K562 (cell line): Measurements from ENCODE around the gene TSC22D1. TPM values are rescaled to one million over a fixed set of nuclear protein-coding genes. Genes with fewer than 3 reads are reported as not detected.
A peak's percentile ranks its signal among the peaks of the same experiment; 100 is the strongest.

Experiments used
- ATAC-seq: fragments of 200-7000 bp; cut with Tn5 transposase; 3 replicates; pipeline ENCODE4 v1.9.1; 2020; ENCODE audit warnings: moderate library complexity
- BruUV-seq: library from RNA; stranded (reverse); fragments of 400-500 nt; replicated peaks from 2 replicates; lab custom pipeline; 2021; lab: Mats Ljungman, UMichigan
- CTCF ChIA-PET: fragments of 300-600 bp; formaldehyde crosslinking; extraction: SDS; loops from one replicate; lab custom pipeline; 2021; ENCODE audit warnings: low intra/inter-chr PET ratio; lab: Yijun Ruan, JAX
- POLR2A ChIA-PET: fragments of 300-600, 350-650 bp; sonication (Branson Sonifier 250); formaldehyde crosslinking; extraction: SDS; loops from one replicate; lab custom pipeline; 2021; ENCODE audit warnings: antibody characterized with exemption, inconsistent platforms; lab: Yijun Ruan, JAX
- DNase-seq, 4 experiments: peaks; one replicate each; pipeline versions ENCODE4 v3.0.0 to v3.0.0-alpha.2; 2011 to 2018; ENCODE audit warnings: low spot score in 3 of 4, mixed read lengths in 3 of 4; ENCODE audit errors: extremely low read depth in 1 of 4
- FAIRE-seq: peaks from 2 replicates; lab custom pipeline; 2011; peaks lifted over from hg19 to GRCh38; lab: Jason Lieb, UNC
- H2AFZ ChIP-seq: 2 replicates; pipeline ENCODE4 v1.6.0; 2011; ENCODE audit warnings: low read depth, low read length, control low read depth, inconsistent platforms
- H3K27ac ChIP-seq: fragments of 200-600 bp; 3 replicates; pipeline ENCODE4 v1.8.0; 2011; ENCODE audit warnings: low read depth, mild to moderate bottlenecking, control low read depth, inconsistent platforms, low read length, moderate library complexity, mixed read lengths; ENCODE audit errors: extremely low read depth
- H3K27me3 ChIP-seq, 2 experiments: fragments of 300-600 bp in 1 of 2; 2 replicates in 1 of 2; 3 replicates in 1 of 2; pipeline versions ENCODE4 v1.6.0 to v1.8.0; 2011; ENCODE audit warnings: inconsistent platforms in 2 of 2, low read length in 2 of 2, mild to moderate bottlenecking in 1 of 2, mixed read lengths in 1 of 2, moderate library complexity in 1 of 2; ENCODE audit not compliant: control insufficient read depth in 2 of 2, insufficient read depth in 2 of 2
- H3K36me3 ChIP-seq: fragments of 300-600 bp; 3 replicates; pipeline ENCODE4 v1.8.0; 2011; ENCODE audit warnings: mild to moderate bottlenecking, low read length, inconsistent platforms; ENCODE audit not compliant: control insufficient read depth, insufficient read depth
- H3K4me1 ChIP-seq, 2 experiments: fragments of 200-600 bp in 1 of 2; replicated peaks in 1 of 2; 2 replicates in 1 of 2; 3 replicates in 1 of 2; pipeline versions ENCODE4 v1.5.1 to v1.8.0; 2011; ENCODE audit warnings: inconsistent platforms in 2 of 2, low read length in 2 of 2, mild to moderate bottlenecking in 1 of 2, mixed read lengths in 1 of 2, moderate library complexity in 1 of 2; ENCODE audit not compliant: control insufficient read depth in 2 of 2, insufficient read depth in 2 of 2
- H3K4me2 ChIP-seq: 2 replicates; pipeline ENCODE4 v1.6.1; 2011; ENCODE audit warnings: low read length, control low read depth, inconsistent platforms, mixed read lengths; ENCODE audit not compliant: insufficient read depth
- H3K4me3 ChIP-seq: fragments of 200-600 bp; sonication (generic), shearing (Covaris generic); 2 replicates; pipeline ENCODE4 v1.5.1; 2016; ENCODE audit warnings: control low read depth, inconsistent platforms
- H3K79me2 ChIP-seq: fragments of 200-600 bp; 3 replicates; pipeline ENCODE4 v1.8.0; 2011; ENCODE audit warnings: low read length, inconsistent platforms; ENCODE audit not compliant: control insufficient read depth, insufficient read depth
- H3K9ac ChIP-seq, 2 experiments: 2 replicates each; pipeline versions ENCODE4 v1.6.0 to v1.6.1; 2011; ENCODE audit warnings: low read depth in 2 of 2, low read length in 2 of 2, control low read depth in 1 of 2, inconsistent platforms in 1 of 2, mild to moderate bottlenecking in 1 of 2, mixed read lengths in 1 of 2; ENCODE audit not compliant: insufficient read depth in 1 of 2
- H3K9me1 ChIP-seq: one replicate; pipeline ENCODE4 v1.6.0; 2011; ENCODE audit warnings: inconsistent platforms, mild to moderate bottlenecking, low read length, moderate library complexity; ENCODE audit not compliant: control insufficient read depth, insufficient read depth
- H3K9me3 ChIP-seq: replicated peaks from 2 replicates; pipeline ENCODE4 v1.5.1; 2011; ENCODE audit warnings: low read depth, low read length, inconsistent platforms; ENCODE audit not compliant: control insufficient read depth, insufficient read depth
- H4K20me1 ChIP-seq: replicated peaks from 2 replicates; pipeline ENCODE4 v1.6.1; 2011; ENCODE audit warnings: low read length, inconsistent platforms, mixed read lengths; ENCODE audit not compliant: control insufficient read depth, insufficient read depth
- BCOR ChIP-seq: fragments of 450-650 bp; IDR thresholded peaks from 2 replicates; pipeline ENCODE4 v1.6.1; 2016
- CUX1 ChIP-seq: fragments of 200-800 bp; sonication (Bioruptor generic); IDR thresholded peaks from 2 replicates; pipeline ENCODE4 v1.6.1; 2016; ENCODE audit warnings: missing genetic modification characterization, missing compliant biosample characterization
- HDAC1 ChIP-seq, 2 experiments: fragments of 450-650 bp; IDR thresholded peaks; 2 replicates each; pipeline ENCODE4 v1.6.1; 2016 to 2017; ENCODE audit warnings: inconsistent platforms in 1 of 2, mild to moderate bottlenecking in 1 of 2, moderate library complexity in 1 of 2
- HDAC2 ChIP-seq: fragments of 450-650 bp; IDR thresholded peaks from 2 replicates; pipeline ENCODE4 v1.6.1; 2016; ENCODE audit warnings: mild to moderate bottlenecking
- HDAC3 ChIP-seq: fragments of 450-650 bp; IDR thresholded peaks from 2 replicates; pipeline ENCODE4 v1.6.1; 2018; ENCODE audit warnings: borderline replicate concordance, mild to moderate bottlenecking, moderate library complexity; ENCODE audit not compliant: partially characterized antibody
- KLF10 ChIP-seq: fragments of 250-450 bp; sonication (Bioruptor Pico); IDR thresholded peaks from 2 replicates; pipeline ENCODE4 v1.6.1; 2021; ENCODE audit warnings: matching md5 sums
- MTA2 ChIP-seq: fragments of 450-650 bp; IDR thresholded peaks from 2 replicates; pipeline ENCODE4 v1.6.1; 2016; ENCODE audit warnings: low read depth
- PML ChIP-seq: IDR thresholded peaks from 2 replicates; pipeline ENCODE4 v1.6.1; 2012; ENCODE audit warnings: low read length, inconsistent platforms
- RCOR1 ChIP-seq, 2 experiments: IDR thresholded peaks; 2 replicates each; pipeline ENCODE4 v1.6.1; 2012; ENCODE audit warnings: low read depth in 2 of 2, low read length in 2 of 2, borderline replicate concordance in 1 of 2, improper control_type of control experiment in 1 of 2
- ZNF311 ChIP-seq: fragments of 250-450 bp; sonication (Bioruptor Pico); IDR thresholded peaks from 2 replicates; pipeline ENCODE4 v1.4.0; 2020; ENCODE audit warnings: mild to moderate bottlenecking, moderate library complexity
- ZNF384 ChIP-seq: IDR thresholded peaks from 2 replicates; pipeline ENCODE4 v1.6.1; 2012; ENCODE audit warnings: low read depth, low read length, improper control_type of control experiment
- WGBS: fragments of 100-300 bp; shearing (Covaris generic); methylation state at CpG from one replicate; pipeline ENCODE4 v1.1.6; 2016; ENCODE audit warnings: low coverage, mixed read lengths; ENCODE audit not compliant: insufficient coverage; ENCODE audit errors: missing lambda C conversion rate; 5-methylcytosine and 5-hydroxymethylcytosine counted together
- in situ Hi-C: fragments of 300-500 bp; cut with MboI; formaldehyde crosslinking; loops from 4 replicates; pipeline ENCODE4 v1.15.0; 2018; ENCODE audit warnings: inconsistent platforms, mixed read lengths
- intact Hi-C: fragments of 100-400 bp; cut with micrococcal nuclease; formaldehyde crosslinking; loops from 2 replicates; pipeline ENCODE4 v1.14.2; 2022
- polyA plus RNA-seq, 8 experiments: library from polyadenylated mRNA; depleted of rRNA in 4 of 8; stranded (reverse) in 5 of 8; unstranded in 3 of 8; fragments of >200 nt; fragmentation: Nextera tagmentation in 2 of 8; fragmentation: Illumina TruSeq in 1 of 8; extraction: Ambion mirVana in 2 of 8; extraction: Trizol in 1 of 8; gene quantifications; 2 replicates each; pipeline versions ENCODE4 v1.2.1 to v1.2.3, GENCODE V29; 2011 to 2014; ENCODE audit warnings: inconsistent platforms in 1 of 8, missing spikeins in 1 of 8
- total RNA-seq, 7 experiments: library from RNA; depleted of rRNA in 6 of 7; stranded (reverse); fragments of >200 nt in 6 of 7; fragmentation: Illumina TruSeq in 2 of 7; extraction: Trizol in 2 of 7; gene quantifications; 2 replicates each; pipeline versions ENCODE4 v1.2.1 to v1.2.3, GENCODE V29; 2011 to 2021; ENCODE audit warnings: low replicate concordance in 1 of 7

Gene TSC22D1
- total and polyA plus RNA-seq, 9 of the 15 experiments (the other 6 are each of a cell fraction or from before 2014, with no cell fraction given): 2.6 to 19.8 (median 8.4) TPM

DNA sequence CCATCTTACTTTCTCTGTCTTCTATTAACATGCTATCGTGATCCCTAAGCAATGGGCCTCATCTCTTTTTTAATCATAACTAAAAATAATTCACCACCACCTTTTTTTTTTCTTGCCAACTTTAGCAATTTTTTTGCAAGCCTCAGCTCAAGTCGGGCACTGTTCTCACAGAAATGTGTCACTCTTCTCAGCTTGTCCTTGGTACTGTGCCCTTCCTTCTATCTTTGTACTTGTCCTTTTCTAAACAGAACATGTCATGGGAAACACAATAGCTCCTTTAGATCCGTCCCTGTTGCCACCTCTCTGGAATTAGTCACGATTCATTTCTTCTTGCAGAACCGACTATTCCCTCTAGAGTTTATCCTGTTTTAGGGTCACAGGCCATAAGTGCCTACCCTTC, 192.2 kb downstream of the TSC22D1 start:
- Histone ChIP-seq H3K9ac (no peak overlapping the region), H3K36me3 (no peaks in the 10 kb centered on the region), H3K4me1 (peaks cover 28 to 44% of the 10 kb centered on the region in 2 experiments; a peak in 4 of 5 replicates), H3K27me3 (no peaks in the 10 kb centered on the region), H3K27ac (no peak overlapping the region), H3K9me1 (no peaks in the 10 kb centered on the region), H3K9me3 (no peaks in the 10 kb centered on the region), H3K4me3 (no peak overlapping the region), H4K20me1 (no peaks in the 10 kb centered on the region), H2AFZ (no peak overlapping the region), H3K79me2 (no peaks in the 10 kb centered on the region), H3K4me2 (no peak overlapping the region)
- intact Hi-C loops (loop anchor here (2.0 kb wide), 1 partner anchor 53 kb away; no protein-coding TSS in a partner anchor), in situ Hi-C loops (no loop called here)
- ChIA-PET POLR2A (interaction anchor here (1.0 kb wide), 1 partner anchor 9 kb away, joined by 3 read pairs; no protein-coding TSS in a partner anchor), CTCF (no interaction called here)
- FAIRE-seq: no peak
- no TSS peak for BruUV-seq
- WGBS: 58% methylated on average over 5 of the region's 5 CpGs
- TF ChIP-seq ZNF311: no peak
- no peak for DNase-seq
- ATAC-seq: no peak

DNA sequence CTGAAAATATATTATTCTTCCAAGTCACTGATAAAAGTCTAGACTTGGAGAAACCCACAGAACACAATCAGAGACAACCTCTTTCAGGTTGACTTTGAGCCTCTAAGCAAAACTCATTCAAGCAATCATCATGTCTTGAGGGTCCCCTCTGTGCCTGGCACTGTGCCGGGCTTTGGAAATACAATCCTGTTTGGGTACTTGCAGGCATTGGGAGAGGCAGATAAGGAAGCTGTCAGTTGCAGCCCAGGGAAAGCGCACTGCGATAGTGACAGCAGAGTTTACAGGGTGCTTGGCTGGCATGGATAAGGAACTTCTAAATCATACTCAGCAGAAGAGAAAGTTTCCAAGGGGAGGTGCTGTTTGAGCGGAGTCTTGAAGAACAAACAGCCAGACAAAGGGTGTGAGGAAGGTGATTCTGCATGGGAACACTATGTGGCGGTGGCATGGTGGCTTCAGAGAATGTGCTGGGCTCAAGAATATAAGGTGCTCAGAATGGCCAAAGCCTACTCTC, 193.4 kb downstream of the TSC22D1 start:
- in situ Hi-C loops (no loop called here), intact Hi-C loops (loop anchor here (2.0 kb wide), 1 partner anchor 54 kb away; no protein-coding TSS in a partner anchor)
- H2AFZ ChIP-seq: no peak overlapping the region
- H3K4me2 ChIP-seq: peak overlapping the region; percentile 29
- ATAC-seq (peak; percentile 84), FAIRE-seq (peak; percentile 91), DNase-seq (peak; percentile 21 to 88 (median 42))
- H3K9me1 ChIP-seq: no peaks in the 10 kb centered on the region
- H3K4me3 ChIP-seq: no peak overlapping the region
- no peak overlapping the region; the same call in 2 of the 3 replicates for H3K27ac ChIP-seq
- CTCF ChIA-PET: no interaction called here
- peaks cover 21 to 35% of the 10 kb centered on the region in 2 experiments; a peak in 4 of 5 replicates for H3K4me1 ChIP-seq
- H3K36me3 ChIP-seq: no peaks in the 10 kb centered on the region
- H3K79me2 ChIP-seq: no peaks in the 10 kb centered on the region
- H3K27me3 ChIP-seq: no peaks in the 10 kb centered on the region
- H3K9me3 ChIP-seq: no peaks in the 10 kb centered on the region
- WGBS: 0% methylated on average over 5 of the region's 5 CpGs
- POLR2A ChIA-PET: interaction anchor here (1.0 kb wide), 1 partner anchor 48 kb away, joined by 3 read pairs; no protein-coding TSS in a partner anchor
- H3K9ac ChIP-seq: no peak overlapping the region
- no peaks in the 10 kb centered on the region for H4K20me1 ChIP-seq
- no TSS peak for BruUV-seq
- peak; percentile 75 for TF ChIP-seq HDAC3
- TF ChIP-seq RCOR1 (IDR thresholded peaks at IDR 0.05; ENCODE audit: borderline replicate concordance in 1 of 2, low read depth in 2 of 2, low read length in 2 of 2): peak; percentile 87 to 91
- peak; percentile 83 for TF ChIP-seq HDAC2
- peak in 1 of 2 experiments; percentile 77; a peak in 2 of 4 replicates for TF ChIP-seq HDAC1 (IDR thresholded peaks at IDR 0.05)
- peak; percentile 93 for TF ChIP-seq MTA2
- peak; percentile 91 for TF ChIP-seq PML
- no peak for TF ChIP-seq KLF10 (CRISPR knock-in tag)
- 0 out of 2 replicates have a peak, but pooled peaks have one; percentile 8 for TF ChIP-seq ZNF384
- TF ChIP-seq CUX1: 0 out of 2 replicates have a peak, but pooled peaks have one; percentile 25
- peak; percentile 79 for TF ChIP-seq BCOR
